GM18526 (cell line): ENCODE measurements around the gene GEMIN8.

Experiments
- POLR2A ChIP-seq: IDR thresholded peaks from 3 replicates; pipeline ENCODE4 v1.6.1; 2011; ENCODE audit not compliant: insufficient read length; ENCODE audit errors: extremely low read depth

The GEMIN8 gene

GRCh38 chrX:13994104-13994503 is 35.6 kb downstream of the GEMIN8 start:
- TF ChIP-seq POLR2A, result no peak

- TF ChIP-seq POLR2A, result no peak
These were observed 39.4 kb downstream of the GEMIN8 start for GRCh38 chrX:13990126-13990800.

GRCh38 chrX:13985697-13986435 is 43.8 kb downstream of the GEMIN8 start:
- TF ChIP-seq POLR2A, result no peak

- TF ChIP-seq POLR2A, result no peak
These were observed 46.0 kb downstream of the GEMIN8 start for GRCh38 chrX:13983734-13984133.

- no peak for TF ChIP-seq POLR2A
These were observed 61.5 kb downstream of the GEMIN8 start for GRCh38 chrX:13968198-13968597.

- TF ChIP-seq POLR2A, result no peak
These were observed 62.1 kb downstream of the GEMIN8 start for GRCh38 chrX:13967636-13968035.

GRCh38 chrX:13966793-13967125 is 62.9 kb downstream of the GEMIN8 start:
- no peak for TF ChIP-seq POLR2A

GRCh38 chrX:13966071-13966792 is 63.5 kb downstream of the GEMIN8 start:
- no peak for TF ChIP-seq POLR2A

GRCh38 chrX:13965531-13965930 is 64.2 kb downstream of the GEMIN8 start:
- no peak for TF ChIP-seq POLR2A

GRCh38 chrX:13956998-13957397 is 72.7 kb downstream of the GEMIN8 start:
- no peak for TF ChIP-seq POLR2A
